GM13977 (cell line): ENCODE measurements around the gene GDI2.

ENCODE experiments used
- DNase-seq: peaks from one replicate; pipeline ENCODE4 v3.0.0; 2012; ENCODE audit warnings: low spot score
- in situ Hi-C: fragments of 300-500 bp; cut with MboI; formaldehyde crosslinking; loops from one replicate; pipeline ENCODE4 v1.12.0; 2022; ENCODE audit warnings: low sequenced_read_pairs, low pct_unique_long_range_greater_than_20kb, mixed read lengths, inconsistent platforms; ENCODE audit not compliant: unreplicated experiment
- TF ChIP-seq, protein P1 (sequence below): IDR thresholded peaks from 2 replicates; pipeline ENCODE4 v1.5.1; 2012; ENCODE audit warnings: mild to moderate bottlenecking, control low read depth; ENCODE audit not compliant: insufficient read depth; ENCODE audit errors: extremely low read depth, missing control alignments

GDI2 gene

DNA sequence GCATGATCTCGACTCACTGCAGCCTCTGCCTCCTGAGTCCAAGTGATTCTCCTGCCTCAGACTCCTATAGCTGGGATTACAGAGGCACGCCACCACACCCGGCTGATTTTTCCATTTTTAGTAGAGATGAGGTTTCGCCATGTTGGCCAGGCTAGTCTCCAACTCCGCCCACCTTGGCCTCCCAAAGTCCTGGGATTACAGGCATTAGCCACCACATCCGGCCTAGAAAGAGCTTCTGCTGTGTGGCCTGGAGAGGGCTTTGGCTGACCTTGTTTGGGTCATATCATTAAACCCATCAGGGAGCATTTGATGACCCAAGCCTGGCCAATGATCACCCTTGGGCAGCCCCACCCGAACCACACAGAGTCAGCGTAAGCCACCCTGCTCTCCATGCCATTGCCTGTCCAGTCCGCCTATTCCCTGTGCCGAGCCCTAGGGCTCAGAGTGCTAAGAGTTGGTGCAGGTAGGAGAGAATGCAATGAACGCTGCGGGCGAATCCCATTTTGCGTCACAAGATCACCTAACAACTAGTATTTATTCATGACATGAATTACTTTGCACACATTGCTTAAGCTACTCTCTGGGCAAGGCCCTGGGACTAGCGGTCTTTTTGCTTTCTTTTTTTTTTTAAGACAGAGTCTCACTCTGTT, 22.3 kb upstream of the GDI2 start:
- DNase-seq, result no peak
- in situ Hi-C loops, result no loop called here

DNA sequence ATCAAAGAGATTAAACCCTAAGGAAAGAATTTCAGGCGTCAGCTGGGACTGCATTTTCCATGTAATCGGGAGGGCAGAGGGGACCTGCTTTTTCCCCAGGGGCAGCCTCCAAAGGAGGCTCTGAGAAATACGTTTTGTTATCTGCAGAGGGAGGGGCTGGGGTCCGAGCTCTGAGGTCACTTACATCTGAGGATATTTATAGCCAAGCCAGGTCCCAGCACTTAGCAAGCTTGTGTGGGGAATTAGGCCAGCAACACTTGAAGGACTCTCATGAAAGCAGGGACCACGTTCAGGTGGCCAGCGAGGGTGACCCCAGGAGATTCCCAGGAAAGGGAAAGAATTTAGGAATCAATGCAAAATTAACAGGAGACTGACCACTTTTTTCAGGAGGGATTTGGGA, 20.6 kb upstream of the GDI2 start:
- no peak for DNase-seq
- in situ Hi-C loops, result no loop called here
- TF ChIP-seq, protein P1, sequence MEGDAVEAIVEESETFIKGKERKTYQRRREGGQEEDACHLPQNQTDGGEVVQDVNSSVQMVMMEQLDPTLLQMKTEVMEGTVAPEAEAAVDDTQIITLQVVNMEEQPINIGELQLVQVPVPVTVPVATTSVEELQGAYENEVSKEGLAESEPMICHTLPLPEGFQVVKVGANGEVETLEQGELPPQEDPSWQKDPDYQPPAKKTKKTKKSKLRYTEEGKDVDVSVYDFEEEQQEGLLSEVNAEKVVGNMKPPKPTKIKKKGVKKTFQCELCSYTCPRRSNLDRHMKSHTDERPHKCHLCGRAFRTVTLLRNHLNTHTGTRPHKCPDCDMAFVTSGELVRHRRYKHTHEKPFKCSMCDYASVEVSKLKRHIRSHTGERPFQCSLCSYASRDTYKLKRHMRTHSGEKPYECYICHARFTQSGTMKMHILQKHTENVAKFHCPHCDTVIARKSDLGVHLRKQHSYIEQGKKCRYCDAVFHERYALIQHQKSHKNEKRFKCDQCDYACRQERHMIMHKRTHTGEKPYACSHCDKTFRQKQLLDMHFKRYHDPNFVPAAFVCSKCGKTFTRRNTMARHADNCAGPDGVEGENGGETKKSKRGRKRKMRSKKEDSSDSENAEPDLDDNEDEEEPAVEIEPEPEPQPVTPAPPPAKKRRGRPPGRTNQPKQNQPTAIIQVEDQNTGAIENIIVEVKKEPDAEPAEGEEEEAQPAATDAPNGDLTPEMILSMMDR, result no peak

More for the DNA sequence above, 22.3 kb upstream of the GDI2 start:
- TF ChIP-seq, protein P1, result no peak

DNA sequence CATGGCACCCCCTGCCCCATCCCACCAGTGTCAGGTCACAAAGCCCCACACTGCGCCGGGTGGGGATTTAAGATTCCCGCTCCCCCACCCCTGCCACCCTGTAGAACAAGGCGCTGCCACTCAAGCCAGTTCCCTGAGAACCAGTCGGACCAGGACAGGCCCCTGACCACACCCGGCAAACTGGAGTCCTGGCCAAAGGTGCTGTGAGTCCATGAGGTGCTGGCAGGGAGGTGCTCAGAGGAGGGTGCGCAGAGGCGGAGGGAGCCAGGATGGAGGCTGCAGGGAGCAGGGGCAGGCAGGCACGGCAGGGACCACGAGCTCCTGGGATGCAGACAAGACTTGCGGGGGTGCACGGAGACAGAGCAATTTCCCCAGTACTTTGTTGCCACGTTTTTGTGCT, 19.7 kb upstream of the GDI2 start:
- TF ChIP-seq, protein P1, result no peak
- peak; percentile 2 for DNase-seq
- in situ Hi-C loops, result no loop called here

DNA sequence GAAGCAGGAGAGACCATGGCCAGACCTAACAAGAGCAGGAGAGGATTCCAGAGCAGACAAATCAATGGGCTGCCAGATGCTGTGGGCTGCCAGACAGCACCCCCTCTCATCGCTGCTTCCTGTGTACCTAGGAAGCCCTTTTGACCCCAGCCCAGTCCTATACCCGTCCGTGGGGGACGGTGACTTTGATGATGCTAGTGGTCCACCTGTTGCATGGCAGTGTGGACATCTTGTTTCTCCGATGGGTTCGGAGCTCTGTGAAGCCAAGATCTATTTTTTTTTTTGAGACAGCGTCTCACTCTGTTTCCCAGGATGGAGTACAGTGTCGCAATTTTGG, 18.2 kb upstream of the GDI2 start:
- TF ChIP-seq, protein P1, result no peak
- no peak for DNase-seq
- in situ Hi-C loops, result no loop called here

GRCh38 chr10:5830629-5831445, 17.6 kb upstream of the GDI2 start:
- TF ChIP-seq, protein P1, result no peak
- no peak for DNase-seq
- in situ Hi-C loops, result no loop called here

DNA sequence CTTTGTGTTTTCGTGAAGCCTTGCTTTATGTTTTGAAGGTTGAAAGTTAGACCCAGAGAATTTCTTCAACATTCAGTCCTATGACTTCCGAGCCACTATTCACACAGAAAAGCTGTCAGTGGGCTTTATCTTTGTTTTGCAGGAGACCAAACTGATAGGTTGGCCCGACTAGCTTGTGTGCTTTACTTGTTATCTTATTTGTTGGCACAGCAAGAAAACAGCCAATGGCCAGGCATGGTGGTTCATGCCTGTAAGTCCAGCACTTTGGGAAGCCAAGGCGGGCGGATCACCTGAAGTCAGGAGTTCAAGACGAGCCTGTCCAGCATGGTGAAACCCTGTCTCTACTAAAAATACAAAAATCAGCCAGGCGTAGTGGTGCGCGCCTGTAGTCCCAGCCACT, 16.0 kb upstream of the GDI2 start:
- DNase-seq, result no peak
- in situ Hi-C loops, result no loop called here
- TF ChIP-seq, protein P1, result no peak
